Parietal lobe (tissue), 1 donor: ENCODE data around the gene SCYGR2. TPM values are rescaled to one million over a fixed set of nuclear protein-coding genes. Genes with fewer than 3 reads are reported as not detected.

ENCODE experiments used
- total RNA-seq: library from RNA; depleted of rRNA; stranded (reverse); fragments of >200 nt; gene quantifications from one replicate; pipeline ENCODE4 v1.2.3, GENCODE V29; 2014

The SCYGR2 gene, protein sequence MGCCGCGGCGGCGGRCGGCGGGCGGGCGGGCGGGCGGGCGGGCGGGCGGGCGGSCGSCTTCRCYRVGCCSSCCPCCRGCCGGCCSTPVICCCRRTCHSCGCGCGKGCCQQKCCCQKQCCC
- not detected for total RNA-seq

DNA sequence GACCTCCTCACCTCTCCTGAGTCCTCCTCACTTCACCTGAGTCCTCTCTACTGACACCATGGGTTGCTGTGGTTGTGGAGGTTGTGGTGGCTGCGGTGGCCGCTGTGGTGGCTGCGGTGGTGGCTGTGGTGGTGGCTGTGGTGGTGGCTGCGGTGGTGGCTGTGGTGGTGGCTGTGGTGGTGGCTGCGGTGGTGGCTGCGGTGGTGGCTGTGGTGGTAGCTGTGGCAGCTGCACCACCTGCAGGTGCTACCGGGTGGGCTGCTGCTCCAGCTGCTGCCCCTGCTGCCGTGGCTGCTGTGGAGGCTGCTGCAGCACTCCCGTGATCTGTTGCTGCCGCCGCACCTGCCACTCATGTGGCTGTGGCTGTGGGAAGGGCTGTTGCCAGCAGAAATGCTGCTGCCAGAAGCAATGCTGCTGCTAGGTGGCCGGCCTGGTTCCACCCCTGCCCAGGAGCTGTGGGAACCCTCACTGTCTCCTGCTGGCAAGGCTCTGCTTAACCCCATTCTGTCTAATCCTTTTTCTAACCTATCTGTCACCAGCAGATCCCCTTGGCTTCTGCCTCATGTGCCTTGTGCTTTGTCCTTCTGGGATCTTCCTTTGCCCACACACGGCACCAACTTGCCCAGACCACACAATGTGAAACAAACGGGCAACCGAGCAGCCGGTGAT lies at the start of gene SCYGR2:
SCYGR2 (plus strand) TSS at position 59 of the 669 bp plus-strand sequence; CDS start at position 59, 0 bp downstream.

DNA sequence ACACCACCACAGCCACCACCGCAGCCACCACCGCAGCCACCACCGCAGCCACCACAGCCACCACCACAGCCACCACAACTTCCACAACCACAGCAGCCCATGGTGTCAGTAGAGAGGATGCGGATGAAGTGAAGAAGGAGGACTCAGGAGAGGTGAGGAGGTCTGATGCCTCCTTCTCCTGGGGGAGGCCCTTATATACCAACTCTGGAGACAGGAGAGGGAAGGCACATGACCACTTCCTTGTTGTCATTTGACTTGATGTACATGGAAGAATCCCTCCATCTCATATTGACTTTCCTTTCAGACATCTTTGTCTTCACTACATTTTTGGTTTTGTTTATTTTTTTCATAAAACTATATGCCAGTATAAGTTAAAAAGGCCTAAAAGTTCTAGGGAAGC lies 16.0 kb downstream of the SCYGR2 start, which contains the start of gene SCYGR3:
SCYGR3 (minus strand) TSS at position 101 of the 400 bp plus-strand sequence; CDS start at position 101, 0 bp downstream.

DNA sequence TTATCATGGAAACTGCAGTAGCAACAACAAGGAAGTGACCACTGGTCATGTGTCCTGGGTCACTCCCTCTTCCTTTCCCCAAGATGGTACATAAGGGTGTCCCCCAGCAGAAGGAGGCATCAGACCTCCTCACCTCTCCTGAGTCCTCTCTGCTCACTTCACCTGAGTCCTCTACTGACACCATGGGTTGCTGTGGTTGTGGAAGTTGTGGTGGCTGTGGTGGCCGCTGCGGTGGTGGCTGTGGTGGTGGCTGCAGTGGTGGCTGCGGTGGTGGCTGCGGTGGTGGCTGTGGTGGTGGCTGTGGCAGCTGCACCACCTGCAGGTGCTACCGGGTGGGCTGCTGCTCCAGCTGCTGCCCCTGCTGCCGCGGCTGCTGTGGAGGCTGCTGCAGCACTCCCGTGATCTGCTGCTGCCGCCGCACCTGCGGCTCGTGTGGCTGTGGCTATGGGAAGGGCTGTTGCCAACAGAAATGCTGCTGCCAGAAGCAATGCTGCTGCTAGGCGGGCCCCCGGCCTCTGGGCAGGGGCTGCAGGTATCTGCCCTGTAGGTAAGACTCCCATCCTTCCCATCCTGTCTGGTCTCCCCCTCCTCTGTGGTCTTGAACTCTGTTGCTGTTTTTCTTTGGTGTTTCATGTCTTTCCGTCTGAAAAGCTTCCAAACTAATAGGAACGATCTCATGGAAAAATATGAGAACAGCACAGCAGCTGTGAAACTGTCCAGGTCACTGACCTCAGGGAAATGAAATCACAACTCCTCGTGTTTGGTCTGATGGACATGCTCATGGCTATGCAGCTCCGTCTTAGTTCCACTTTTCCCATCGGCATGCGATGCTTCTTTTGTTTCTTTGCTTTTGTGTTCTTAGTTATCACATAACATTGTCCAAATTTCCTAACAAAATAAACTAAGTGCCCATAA lies 18.9 kb downstream of the SCYGR2 start, which contains the start of gene SCYGR4:
SCYGR4 (plus strand) TSS at position 183 of the 915 bp plus-strand sequence; CDS start at position 183, 0 bp downstream.

Other genes with a start within 250 kb of the SCYGR2 start
- not detected for gene TM4SF20, start 219.6 kb upstream of the SCYGR2 start, total RNA-seq
- not detected for gene SCYGR1, start 210.9 kb upstream of the SCYGR2 start, total RNA-seq
- 110 TPM for gene AGFG1, start 126.7 kb upstream of the SCYGR2 start, total RNA-seq
- not detected for gene SCYGR3, start 15.9 kb downstream of the SCYGR2 start, total RNA-seq
- gene SCYGR4, start 18.6 kb downstream of the SCYGR2 start, total RNA-seq = not detected
- not detected for gene SCYGR5, start 67.9 kb downstream of the SCYGR2 start, total RNA-seq
- 3.1 TPM for gene SLC19A3, start 119.1 kb downstream of the SCYGR2 start, total RNA-seq
- gene SCYGR6, start 125.9 kb downstream of the SCYGR2 start, total RNA-seq = not detected
- gene SCYGR7, start 129.4 kb downstream of the SCYGR2 start, total RNA-seq = not detected
- not detected for gene SCYGR8, start 147.0 kb downstream of the SCYGR2 start, total RNA-seq
- gene CCL20, start 214.9 kb downstream of the SCYGR2 start, total RNA-seq = not detected